ENCODE measurements around the gene MPV17L.
"Not testable (repeated sequence)": the region's sequence is repeated elsewhere in the genome, so short reads cannot be mapped to it uniquely, and the experiment has no call there.

- not testable (repeated sequence) for TF ChIP-seq CTCF, POLR2A, EP300 (IDR thresholded peaks at IDR 0.05)
Measured at GRCh38 chr16:15409476-15409875, 13.9 kb downstream of the MPV17L start.
